ENCODE measurements around the gene UCHL5.
"Not testable (repeated sequence)": the region's sequence is repeated elsewhere in the genome, so short reads cannot be mapped to it uniquely, and the experiment has no call there.

Gene UCHL5

GRCh38 chr1:192994141-192994540, 65.0 kb downstream of the UCHL5 start:
- no peaks in the 10 kb centered on the region for H3K27me3 ChIP-seq (ENCODE audit: control insufficient read depth, insufficient read depth, low read length)
- H3K4me1 ChIP-seq (ENCODE audit: control insufficient read depth, low read depth, low read length): no peaks in the 10 kb centered on the region
- peaks cover 3% of the 10 kb centered on the region for H3K36me3 ChIP-seq (ENCODE audit: control insufficient read depth, low read depth, low read length)
- H3K9me3 ChIP-seq (ENCODE audit: control insufficient read depth, low read depth, low read length): no peaks in the 10 kb centered on the region
- no peak overlapping the region for H3K9ac ChIP-seq (ENCODE audit: low read length)
- no peak overlapping the region for H3K27ac ChIP-seq (ENCODE audit: low read length)
- H3K4me3 ChIP-seq (ENCODE audit: low read length): no peak overlapping the region

GRCh38 chr1:192993426-192994085, 65.6 kb downstream of the UCHL5 start:
- Histone ChIP-seq H3K9ac (ENCODE audit: low read length) (no peak overlapping the region), H3K9me3 (ENCODE audit: control insufficient read depth, low read depth, low read length) (no peaks in the 10 kb centered on the region), H3K36me3 (ENCODE audit: control insufficient read depth, low read depth, low read length) (peaks cover 3% of the 10 kb centered on the region)

GRCh38 chr1:192986748-192987334, 72.3 kb downstream of the UCHL5 start:
- not testable (repeated sequence) for H3K9ac ChIP-seq (ENCODE audit: low read length); H3K27me3 ChIP-seq (ENCODE audit: control insufficient read depth, insufficient read depth, low read length); H3K27ac ChIP-seq (ENCODE audit: low read length); H3K36me3 ChIP-seq (ENCODE audit: control insufficient read depth, low read depth, low read length); H3K4me3 ChIP-seq (ENCODE audit: low read length); H3K9me3 ChIP-seq (ENCODE audit: control insufficient read depth, low read depth, low read length); H3K4me1 ChIP-seq (ENCODE audit: control insufficient read depth, low read depth, low read length)

More at GRCh38 chr1:192993426-192994085, 65.6 kb downstream of the UCHL5 start:
- no peaks in the 10 kb centered on the region for H3K27me3 ChIP-seq (ENCODE audit: control insufficient read depth, insufficient read depth, low read length)
- H3K4me1 ChIP-seq (ENCODE audit: control insufficient read depth, low read depth, low read length): no peaks in the 10 kb centered on the region
- no peak overlapping the region for H3K27ac ChIP-seq (ENCODE audit: low read length)
- H3K4me3 ChIP-seq (ENCODE audit: low read length): no peak overlapping the region

- Histone ChIP-seq H3K27me3 (ENCODE audit: control insufficient read depth, insufficient read depth, low read length) (no peaks in the 10 kb centered on the region), H3K36me3 (ENCODE audit: control insufficient read depth, low read depth, low read length) (no peaks in the 10 kb centered on the region), H3K9ac (ENCODE audit: low read length) (no peak overlapping the region), H3K9me3 (ENCODE audit: control insufficient read depth, low read depth, low read length) (no peaks in the 10 kb centered on the region), H3K4me3 (ENCODE audit: low read length) (no peak overlapping the region), H3K27ac (ENCODE audit: low read length) (no peak overlapping the region), H3K4me1 (ENCODE audit: control insufficient read depth, low read depth, low read length) (no peaks in the 10 kb centered on the region)
Observed at GRCh38 chr1:192986110-192986747, 72.9 kb downstream of the UCHL5 start.

GRCh38 chr1:192984080-192984479, 75.1 kb downstream of the UCHL5 start:
- no peaks in the 10 kb centered on the region for H3K27me3 ChIP-seq (ENCODE audit: control insufficient read depth, insufficient read depth, low read length)
- no peaks in the 10 kb centered on the region for H3K4me1 ChIP-seq (ENCODE audit: control insufficient read depth, low read depth, low read length)
- no peaks in the 10 kb centered on the region for H3K9me3 ChIP-seq (ENCODE audit: control insufficient read depth, low read depth, low read length)
- H3K36me3 ChIP-seq (ENCODE audit: control insufficient read depth, low read depth, low read length): no peaks in the 10 kb centered on the region
- no peak overlapping the region for H3K27ac ChIP-seq (ENCODE audit: low read length)
- H3K9ac ChIP-seq (ENCODE audit: low read length): no peak overlapping the region
- H3K4me3 ChIP-seq (ENCODE audit: low read length): no peak overlapping the region

- H3K9ac ChIP-seq (ENCODE audit: low read length): no peak overlapping the region
- no peaks in the 10 kb centered on the region for H3K36me3 ChIP-seq (ENCODE audit: control insufficient read depth, low read depth, low read length)
- H3K4me3 ChIP-seq (ENCODE audit: low read length): no peak overlapping the region
- H3K27me3 ChIP-seq (ENCODE audit: control insufficient read depth, insufficient read depth, low read length): no peaks in the 10 kb centered on the region
- no peak overlapping the region for H3K27ac ChIP-seq (ENCODE audit: low read length)
- peaks cover 3% of the 10 kb centered on the region for H3K4me1 ChIP-seq (ENCODE audit: control insufficient read depth, low read depth, low read length)
- H3K9me3 ChIP-seq (ENCODE audit: control insufficient read depth, low read depth, low read length): no peaks in the 10 kb centered on the region
Observed at GRCh38 chr1:192983349-192983980, 75.7 kb downstream of the UCHL5 start.

- Histone ChIP-seq H3K27me3 (ENCODE audit: control insufficient read depth, insufficient read depth, low read length) (no peaks in the 10 kb centered on the region), H3K9ac (ENCODE audit: low read length) (no peak overlapping the region), H3K9me3 (ENCODE audit: control insufficient read depth, low read depth, low read length) (no peaks in the 10 kb centered on the region), H3K36me3 (ENCODE audit: control insufficient read depth, low read depth, low read length) (no peaks in the 10 kb centered on the region), H3K4me1 (ENCODE audit: control insufficient read depth, low read depth, low read length) (peaks cover 13% of the 10 kb centered on the region), H3K27ac (ENCODE audit: low read length) (no peak overlapping the region), H3K4me3 (ENCODE audit: low read length) (no peak overlapping the region)
Observed at GRCh38 chr1:192980856-192981255, 78.3 kb downstream of the UCHL5 start.

- not testable (repeated sequence) for H3K9me3 ChIP-seq (ENCODE audit: control insufficient read depth, low read depth, low read length); H3K27me3 ChIP-seq (ENCODE audit: control insufficient read depth, insufficient read depth, low read length); H3K4me3 ChIP-seq (ENCODE audit: low read length); H3K36me3 ChIP-seq (ENCODE audit: control insufficient read depth, low read depth, low read length); H3K9ac ChIP-seq (ENCODE audit: low read length); H3K27ac ChIP-seq (ENCODE audit: low read length)
- peaks cover 13% of the 10 kb centered on the region for H3K4me1 ChIP-seq (ENCODE audit: control insufficient read depth, low read depth, low read length)
Observed at GRCh38 chr1:192980334-192980733, 78.8 kb downstream of the UCHL5 start.

GRCh38 chr1:192979542-192979941, 79.6 kb downstream of the UCHL5 start:
- H3K4me1 ChIP-seq (ENCODE audit: control insufficient read depth, low read depth, low read length): peaks cover 13% of the 10 kb centered on the region
- no peak overlapping the region for H3K4me3 ChIP-seq (ENCODE audit: low read length)
- no peak overlapping the region for H3K27ac ChIP-seq (ENCODE audit: low read length)
- no peaks in the 10 kb centered on the region for H3K36me3 ChIP-seq (ENCODE audit: control insufficient read depth, low read depth, low read length)
- H3K27me3 ChIP-seq (ENCODE audit: control insufficient read depth, insufficient read depth, low read length): no peaks in the 10 kb centered on the region
- no peaks in the 10 kb centered on the region for H3K9me3 ChIP-seq (ENCODE audit: control insufficient read depth, low read depth, low read length)
- H3K9ac ChIP-seq (ENCODE audit: low read length): no peak overlapping the region

- H3K9ac ChIP-seq (ENCODE audit: low read length): no peak overlapping the region
- no peaks in the 10 kb centered on the region for H3K36me3 ChIP-seq (ENCODE audit: control insufficient read depth, low read depth, low read length)
- H3K4me1 ChIP-seq (ENCODE audit: control insufficient read depth, low read depth, low read length): peaks cover 13% of the 10 kb centered on the region
- H3K27me3 ChIP-seq (ENCODE audit: control insufficient read depth, insufficient read depth, low read length): no peaks in the 10 kb centered on the region
- no peak overlapping the region for H3K27ac ChIP-seq (ENCODE audit: low read length)
- no peaks in the 10 kb centered on the region for H3K9me3 ChIP-seq (ENCODE audit: control insufficient read depth, low read depth, low read length)
- H3K4me3 ChIP-seq (ENCODE audit: low read length): no peak overlapping the region
Observed at GRCh38 chr1:192978195-192978710, 80.9 kb downstream of the UCHL5 start.

GRCh38 chr1:192977089-192977706, 82.0 kb downstream of the UCHL5 start:
- no peaks in the 10 kb centered on the region for H3K36me3 ChIP-seq (ENCODE audit: control insufficient read depth, low read depth, low read length)
- no peaks in the 10 kb centered on the region for H3K9me3 ChIP-seq (ENCODE audit: control insufficient read depth, low read depth, low read length)
- no peak overlapping the region for H3K4me3 ChIP-seq (ENCODE audit: low read length)
- peaks cover 13% of the 10 kb centered on the region for H3K4me1 ChIP-seq (ENCODE audit: control insufficient read depth, low read depth, low read length)
- H3K27ac ChIP-seq (ENCODE audit: low read length): no peak overlapping the region
- H3K9ac ChIP-seq (ENCODE audit: low read length): no peak overlapping the region
- no peaks in the 10 kb centered on the region for H3K27me3 ChIP-seq (ENCODE audit: control insufficient read depth, insufficient read depth, low read length)
